Measurements from ENCODE around the gene CD63.

- TF ChIP-seq CTCF (IDR thresholded peaks at IDR 0.05; ENCODE audit: low read length) (no peak), EZH2 (IDR thresholded peaks at IDR 0.05; ENCODE audit: borderline replicate concordance, low read length) (no peak)
These were observed 28.4 kb downstream of the CD63 start for GRCh38 chr12:55700255-55701018.
